SK-N-SH (cell line): ENCODE measurements around the gene CDH23.

Source experiments
- CHD2 ChIP-seq: fragments of 150-350 bp; IDR thresholded peaks from 2 replicates; pipeline ENCODE4 v1.6.1; 2018; ENCODE audit warnings: low read length; ENCODE audit not compliant: partially characterized antibody
- EZH2phosphoT487 ChIP-seq: fragments of 200-600 bp; sonication (generic); IDR thresholded peaks from 2 replicates; pipeline ENCODE4 v1.6.1; 2017; ENCODE audit warnings: low read depth, mixed run types, mild to moderate bottlenecking, antibody characterized with exemption, moderate library complexity, borderline replicate concordance
- JUND ChIP-seq: IDR thresholded peaks from 2 replicates; pipeline ENCODE4 v1.4.0; 2012
- TF ChIP-seq, protein P1 (sequence below): fragments of 200-600 bp; sonication (generic); IDR thresholded peaks from 2 replicates; pipeline ENCODE4 v1.6.1; 2017; ENCODE audit warnings: antibody characterized with exemption, mild to moderate bottlenecking, moderate library complexity

DNA sequence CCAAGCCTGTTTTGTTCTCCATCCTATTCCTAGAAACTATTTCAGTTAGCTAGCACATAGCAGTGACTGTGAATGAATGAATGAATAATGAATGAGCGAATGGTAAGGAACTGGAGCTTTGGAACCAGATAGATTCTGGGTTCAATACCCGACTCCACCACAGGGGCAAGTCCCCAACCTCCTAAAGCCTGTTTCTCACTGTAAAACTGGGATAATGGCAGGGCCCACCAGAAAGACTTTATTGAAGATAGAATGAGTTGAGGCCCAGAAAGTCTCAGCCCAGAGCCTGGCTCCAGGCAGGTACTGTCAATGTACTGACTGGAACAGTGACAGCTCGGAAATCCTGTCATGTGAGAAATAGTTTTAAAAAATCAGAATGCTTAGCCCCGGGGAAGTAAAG lies 1.1 kb upstream of the CDH23 start:
- TF ChIP-seq, protein P1, sequence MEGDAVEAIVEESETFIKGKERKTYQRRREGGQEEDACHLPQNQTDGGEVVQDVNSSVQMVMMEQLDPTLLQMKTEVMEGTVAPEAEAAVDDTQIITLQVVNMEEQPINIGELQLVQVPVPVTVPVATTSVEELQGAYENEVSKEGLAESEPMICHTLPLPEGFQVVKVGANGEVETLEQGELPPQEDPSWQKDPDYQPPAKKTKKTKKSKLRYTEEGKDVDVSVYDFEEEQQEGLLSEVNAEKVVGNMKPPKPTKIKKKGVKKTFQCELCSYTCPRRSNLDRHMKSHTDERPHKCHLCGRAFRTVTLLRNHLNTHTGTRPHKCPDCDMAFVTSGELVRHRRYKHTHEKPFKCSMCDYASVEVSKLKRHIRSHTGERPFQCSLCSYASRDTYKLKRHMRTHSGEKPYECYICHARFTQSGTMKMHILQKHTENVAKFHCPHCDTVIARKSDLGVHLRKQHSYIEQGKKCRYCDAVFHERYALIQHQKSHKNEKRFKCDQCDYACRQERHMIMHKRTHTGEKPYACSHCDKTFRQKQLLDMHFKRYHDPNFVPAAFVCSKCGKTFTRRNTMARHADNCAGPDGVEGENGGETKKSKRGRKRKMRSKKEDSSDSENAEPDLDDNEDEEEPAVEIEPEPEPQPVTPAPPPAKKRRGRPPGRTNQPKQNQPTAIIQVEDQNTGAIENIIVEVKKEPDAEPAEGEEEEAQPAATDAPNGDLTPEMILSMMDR = no peak; the same call in 1 of the 2 replicates
- TF ChIP-seq CHD2 (no peak), EZH2phosphoT487 (no peak), JUND (no peak)
